Measurements from ENCODE around the gene UCP2.
A peak's percentile ranks its signal among the peaks of the same experiment; 100 is the strongest.

The UCP2 gene

DNA sequence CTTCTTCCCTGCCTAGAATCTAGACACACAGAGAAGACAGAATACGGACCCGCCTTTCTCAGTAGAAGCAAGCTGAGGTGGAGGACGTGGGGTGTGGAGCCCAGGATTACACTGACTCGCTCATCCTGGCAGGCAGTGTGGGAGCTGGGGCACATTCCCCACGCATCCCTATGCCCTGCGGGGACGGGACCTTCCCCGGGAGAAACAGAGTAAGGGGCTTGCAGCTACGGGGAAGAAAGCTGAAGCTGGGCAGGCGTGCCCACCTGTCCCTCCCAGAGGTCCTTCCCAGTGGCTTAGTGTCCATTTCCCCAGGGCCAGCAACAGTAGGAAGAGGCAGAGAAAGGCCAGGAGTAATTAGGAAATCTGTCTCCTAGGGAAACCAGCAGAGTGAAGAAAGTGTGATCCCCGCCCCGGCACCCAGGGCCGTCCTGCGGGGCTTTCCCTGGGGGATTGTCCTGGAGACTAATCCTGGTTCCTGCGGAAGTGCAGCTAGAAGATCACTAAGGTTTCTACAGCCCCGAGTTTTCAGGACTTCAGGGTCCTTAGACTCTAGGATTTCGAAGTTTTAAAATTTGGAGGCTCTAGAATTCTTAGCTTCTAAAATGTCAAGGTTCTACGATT is 24.0 kb downstream of the UCP2 start:
- no peak overlapping the region for H3K14ac ChIP-seq (ENCODE audit: low read length)
- no peak overlapping the region for H4K8ac ChIP-seq (ENCODE audit: low read depth, low read length)
- no peak overlapping the region for H2BK5ac ChIP-seq (ENCODE audit: low read length)
- peak overlapping the region; percentile 5 for H3K23ac ChIP-seq (ENCODE audit: low read depth, low read length, poor library complexity)
- H3K4me3 ChIP-seq (ENCODE audit: low read length in 2 of 2): no peak overlapping the region
- no CpG with 5 or more reads among the region's 18 CpGs for WGBS, 2 donors (ENCODE audit: extremely low coverage in 2 of 2, insufficient read length in 2 of 2, insufficient replicate concordance in 1 of 2)
- H3K27ac ChIP-seq (replicated peaks; ENCODE audit: low read length): no peak overlapping the region
- H3K4me2 ChIP-seq (ENCODE audit: insufficient read depth, low read length, poor library complexity, severe bottlenecking): no peak overlapping the region
- no peak overlapping the region for H4K91ac ChIP-seq (ENCODE audit: low read depth, low read length, poor library complexity)
- H2BK15ac ChIP-seq (ENCODE audit: low read length): no peak overlapping the region
- no peak overlapping the region for H2BK12ac ChIP-seq (ENCODE audit: low read length)
- no peaks in the 10 kb centered on the region for H3K27me3 ChIP-seq (ENCODE audit: control insufficient read depth in 3 of 3, insufficient read depth in 3 of 3, low read depth in 1 of 3, low read length in 3 of 3)
- H3K4me1 ChIP-seq (ENCODE audit: control insufficient read depth in 2 of 2, insufficient read depth in 1 of 2, low read depth in 1 of 2, low read length in 2 of 2): peaks cover 7 to 8% of the 10 kb centered on the region in 2 donors
- H3K4ac ChIP-seq (ENCODE audit: low read length): no peak overlapping the region
- no peak overlapping the region for H2AFZ ChIP-seq (ENCODE audit: low read length)
- no peaks in the 10 kb centered on the region for H3K36me3 ChIP-seq (replicated peaks in 1 of 2; ENCODE audit: control insufficient read depth in 2 of 2, insufficient read depth in 2 of 2, low read length in 2 of 2)
- no peak overlapping the region for H3K9ac ChIP-seq (ENCODE audit: low read depth, low read length, poor library complexity)
- no peaks in the 10 kb centered on the region for H3K9me3 ChIP-seq (replicated peaks in 1 of 2; ENCODE audit: control insufficient read depth in 2 of 2, insufficient read depth in 1 of 2, low read depth in 1 of 2, low read length in 2 of 2)
- peak overlapping the region; percentile 27 for H3K18ac ChIP-seq (ENCODE audit: low read length)
- H2AK5ac ChIP-seq (ENCODE audit: low read depth, low read length): no peak overlapping the region
- no peaks in the 10 kb centered on the region for H3K79me1 ChIP-seq (ENCODE audit: low read depth, low read length)
- H2BK120ac ChIP-seq (ENCODE audit: low read depth, low read length): no peak overlapping the region
- no peak for DNase-seq (ENCODE audit: low spot score)

DNA sequence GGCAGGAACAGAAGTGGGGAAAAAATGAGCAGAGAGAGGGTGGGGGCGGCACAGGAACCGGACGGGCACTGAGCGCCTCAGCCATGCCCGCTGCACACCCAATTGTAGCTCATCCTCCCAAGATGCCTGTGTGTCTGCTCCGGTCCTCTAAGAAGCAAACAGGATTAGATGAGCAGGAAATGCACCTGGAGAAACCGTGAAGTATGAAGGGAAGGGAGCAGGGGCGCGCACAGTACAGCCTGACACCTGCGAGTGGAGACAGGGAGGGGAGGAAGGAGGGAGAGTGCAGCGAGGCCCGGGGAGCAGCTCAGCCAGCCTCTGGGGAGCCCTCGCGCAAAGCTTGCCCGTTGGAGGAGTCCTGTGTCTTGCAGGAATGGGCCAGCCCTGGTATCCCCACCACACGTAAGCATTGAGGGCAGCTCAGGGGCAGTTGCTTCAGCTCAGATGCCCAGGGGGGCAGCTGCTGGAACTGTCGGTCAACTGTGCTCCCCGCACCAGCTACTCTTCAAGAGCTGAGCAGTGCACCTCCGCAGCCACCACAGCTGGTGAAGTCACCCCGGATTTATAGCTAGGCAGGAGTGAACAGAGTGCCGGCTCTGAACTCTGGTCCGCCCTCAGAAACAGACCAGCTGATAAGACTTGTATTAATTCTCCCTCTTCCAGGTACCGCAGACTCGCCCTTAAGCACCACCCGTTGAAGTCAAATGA is 24.8 kb downstream of the UCP2 start:
- no peak overlapping the region for H3K27ac ChIP-seq (replicated peaks; ENCODE audit: low read length)
- no peaks in the 10 kb centered on the region for H3K9me3 ChIP-seq (replicated peaks in 1 of 2; ENCODE audit: control insufficient read depth in 2 of 2, insufficient read depth in 1 of 2, low read depth in 1 of 2, low read length in 2 of 2)
- WGBS, 2 donors (ENCODE audit: extremely low coverage in 2 of 2, insufficient read length in 2 of 2, insufficient replicate concordance in 1 of 2): no CpG with 5 or more reads among the region's 25 CpGs
- H3K9ac ChIP-seq (ENCODE audit: low read depth, low read length, poor library complexity): peak overlapping the region; percentile 25
- H3K4ac ChIP-seq (ENCODE audit: low read length): no peak overlapping the region
- peak overlapping the region; percentile 16 for H4K91ac ChIP-seq (ENCODE audit: low read depth, low read length, poor library complexity)
- H2BK5ac ChIP-seq (ENCODE audit: low read length): peak overlapping the region; percentile 33
- H3K23ac ChIP-seq (ENCODE audit: low read depth, low read length, poor library complexity): peak overlapping the region; percentile 11
- no peak overlapping the region for H3K4me2 ChIP-seq (ENCODE audit: insufficient read depth, low read length, poor library complexity, severe bottlenecking)
- no peaks in the 10 kb centered on the region for H3K36me3 ChIP-seq (replicated peaks in 1 of 2; ENCODE audit: control insufficient read depth in 2 of 2, insufficient read depth in 2 of 2, low read length in 2 of 2)
- H2AK5ac ChIP-seq (ENCODE audit: low read depth, low read length): peak overlapping the region; percentile 56
- H3K14ac ChIP-seq (ENCODE audit: low read length): peak overlapping the region; percentile 78
- H3K4me3 ChIP-seq (ENCODE audit: low read length in 2 of 2): no peak overlapping the region
- H2BK12ac ChIP-seq (ENCODE audit: low read length): peak overlapping the region; percentile 76
- H3K4me1 ChIP-seq (ENCODE audit: control insufficient read depth in 2 of 2, insufficient read depth in 1 of 2, low read depth in 1 of 2, low read length in 2 of 2): peaks cover 7 to 8% of the 10 kb centered on the region in 2 donors
- H2BK120ac ChIP-seq (ENCODE audit: low read depth, low read length): peak overlapping the region; percentile 36
- H3K18ac ChIP-seq (ENCODE audit: low read length): peak overlapping the region; percentile 53
- H2AFZ ChIP-seq (ENCODE audit: low read length): peak overlapping the region; percentile 69
- H2BK15ac ChIP-seq (ENCODE audit: low read length): peak overlapping the region; percentile 25
- DNase-seq (ENCODE audit: low spot score): no peak
- H3K79me1 ChIP-seq (ENCODE audit: low read depth, low read length): no peaks in the 10 kb centered on the region
- H4K8ac ChIP-seq (ENCODE audit: low read depth, low read length): no peak overlapping the region
- H3K27me3 ChIP-seq (ENCODE audit: control insufficient read depth in 3 of 3, insufficient read depth in 3 of 3, low read depth in 1 of 3, low read length in 3 of 3): no peaks in the 10 kb centered on the region

- Histone ChIP-seq H3K23ac (ENCODE audit: low read depth, low read length, poor library complexity) (peak overlapping the region; percentile 11), H2BK15ac (ENCODE audit: low read length) (peak overlapping the region; percentile 25), H3K4me1 (ENCODE audit: control insufficient read depth in 2 of 2, insufficient read depth in 1 of 2, low read depth in 1 of 2, low read length in 2 of 2) (peaks cover 7 to 8% of the 10 kb centered on the region in 2 donors), H3K4me3 (ENCODE audit: low read length in 2 of 2) (no peak overlapping the region), H4K8ac (ENCODE audit: low read depth, low read length) (peak overlapping the region; percentile 99), H3K14ac (ENCODE audit: low read length) (no peak overlapping the region), H3K4ac (ENCODE audit: low read length) (no peak overlapping the region), H3K36me3 (replicated peaks in 1 of 2; ENCODE audit: control insufficient read depth in 2 of 2, insufficient read depth in 2 of 2, low read length in 2 of 2) (no peaks in the 10 kb centered on the region), H3K9me3 (replicated peaks in 1 of 2; ENCODE audit: control insufficient read depth in 2 of 2, insufficient read depth in 1 of 2, low read depth in 1 of 2, low read length in 2 of 2) (no peaks in the 10 kb centered on the region), H3K4me2 (ENCODE audit: insufficient read depth, low read length, poor library complexity, severe bottlenecking) (no peak overlapping the region), H2BK120ac (ENCODE audit: low read depth, low read length) (peak overlapping the region; percentile 36), H3K18ac (ENCODE audit: low read length) (peak overlapping the region; percentile 77), H3K9ac (ENCODE audit: low read depth, low read length, poor library complexity) (no peak overlapping the region), H2AFZ (ENCODE audit: low read length) (peak overlapping the region; percentile 69), H2AK5ac (ENCODE audit: low read depth, low read length) (peak overlapping the region; percentile 53), H3K79me1 (ENCODE audit: low read depth, low read length) (no peaks in the 10 kb centered on the region), H4K91ac (ENCODE audit: low read depth, low read length, poor library complexity) (no peak overlapping the region), H3K27me3 (ENCODE audit: control insufficient read depth in 3 of 3, insufficient read depth in 3 of 3, low read depth in 1 of 3, low read length in 3 of 3) (no peaks in the 10 kb centered on the region), H3K27ac (replicated peaks; ENCODE audit: low read length) (no peak overlapping the region), H2BK12ac (ENCODE audit: low read length) (no peak overlapping the region), H2BK5ac (ENCODE audit: low read length) (peak overlapping the region; percentile 33)
- no CpG with 5 or more reads among the region's 29 CpGs for WGBS, 2 donors (ENCODE audit: extremely low coverage in 2 of 2, insufficient read length in 2 of 2, insufficient replicate concordance in 1 of 2)
- no peak for DNase-seq (ENCODE audit: low spot score)
These were observed 25.6 kb downstream of the UCP2 start for GRCh38 chr11:73956876-73957653.

DNA sequence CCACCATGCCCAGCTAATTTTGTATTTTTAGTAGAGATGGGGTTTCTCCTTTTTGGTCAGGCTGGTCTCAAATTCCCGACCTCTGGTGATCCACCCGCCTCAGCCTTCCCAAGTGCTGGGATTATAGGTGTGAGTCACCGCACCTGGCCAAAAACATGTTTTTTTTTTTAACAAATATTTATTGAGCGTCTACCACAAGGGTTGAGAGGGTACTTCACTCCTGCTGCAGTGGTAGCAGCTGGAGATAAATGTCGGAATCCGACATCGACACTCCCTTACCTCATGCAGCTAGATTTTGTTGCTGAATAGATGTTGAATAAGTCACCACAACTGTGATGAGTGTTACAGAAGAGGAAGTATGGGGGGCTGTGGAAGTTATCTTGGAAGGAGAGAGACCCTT is 30.8 kb downstream of the UCP2 start:
- WGBS, 2 donors (ENCODE audit: extremely low coverage in 2 of 2, insufficient read length in 2 of 2, insufficient replicate concordance in 1 of 2): no CpG with 5 or more reads among the region's 7 CpGs
- Histone ChIP-seq H3K79me1 (ENCODE audit: low read depth, low read length) (no peaks in the 10 kb centered on the region), H3K9me3 (replicated peaks in 1 of 2; ENCODE audit: control insufficient read depth in 2 of 2, insufficient read depth in 1 of 2, low read depth in 1 of 2, low read length in 2 of 2) (peaks cover 2 to 3% of the 10 kb centered on the region in 2 donors), H3K14ac (ENCODE audit: low read length) (no peak overlapping the region), H3K4me3 (ENCODE audit: low read length in 2 of 2) (no peak overlapping the region), H2BK12ac (ENCODE audit: low read length) (no peak overlapping the region), H3K4me2 (ENCODE audit: insufficient read depth, low read length, poor library complexity, severe bottlenecking) (no peak overlapping the region), H3K27me3 (ENCODE audit: control insufficient read depth in 3 of 3, insufficient read depth in 3 of 3, low read depth in 1 of 3, low read length in 3 of 3) (no peaks in the 10 kb centered on the region), H2BK15ac (ENCODE audit: low read length) (no peak overlapping the region), H2BK5ac (ENCODE audit: low read length) (no peak overlapping the region), H3K9ac (ENCODE audit: low read depth, low read length, poor library complexity) (no peak overlapping the region), H3K23ac (ENCODE audit: low read depth, low read length, poor library complexity) (no peak overlapping the region), H2AFZ (ENCODE audit: low read length) (no peak overlapping the region), H3K18ac (ENCODE audit: low read length) (no peak overlapping the region), H4K8ac (ENCODE audit: low read depth, low read length) (no peak overlapping the region), H2BK120ac (ENCODE audit: low read depth, low read length) (no peak overlapping the region), H3K4ac (ENCODE audit: low read length) (no peak overlapping the region), H3K4me1 (ENCODE audit: control insufficient read depth in 2 of 2, insufficient read depth in 1 of 2, low read depth in 1 of 2, low read length in 2 of 2) (peaks cover 4 to 7% of the 10 kb centered on the region in 2 donors), H2AK5ac (ENCODE audit: low read depth, low read length) (no peak overlapping the region), H4K91ac (ENCODE audit: low read depth, low read length, poor library complexity) (no peak overlapping the region), H3K27ac (replicated peaks; ENCODE audit: low read length) (no peak overlapping the region), H3K36me3 (replicated peaks in 1 of 2; ENCODE audit: control insufficient read depth in 2 of 2, insufficient read depth in 2 of 2, low read length in 2 of 2) (peaks cover 0 to 1% of the 10 kb centered on the region in 2 donors)
- no peak for DNase-seq (ENCODE audit: low spot score)
